H1 (cell line): Measurements from ENCODE around the gene RNF6. TPM values are rescaled to one million over a fixed set of nuclear protein-coding genes. Genes with fewer than 3 reads are reported as not detected.

Experiments used
- CTCF ChIA-PET: fragments of 300-600 bp; sonication (Branson Sonifier 250); formaldehyde crosslinking; loops from one replicate; lab custom pipeline; 2021; ENCODE audit not compliant: partially characterized antibody; lab: Charles Lee
- POLR2A ChIA-PET: fragments of 300-600 bp; sonication (Branson Sonifier 250); formaldehyde crosslinking; loops from one replicate; lab custom pipeline; 2021; ENCODE audit warnings: inconsistent platforms; ENCODE audit not compliant: partially characterized antibody; lab: Charles Lee
- DNase-seq, 2 experiments: peaks; one replicate each; pipeline versions ENCODE4 v3.0.0 to v3.0.0-alpha.2; 2010 to 2022; ENCODE audit warnings: low spot score in 2 of 2, low read depth in 1 of 2, mixed read lengths in 1 of 2
- FAIRE-seq: peaks from 2 replicates; lab custom pipeline; 2011; peaks lifted over from hg19 to GRCh38; lab: Jason Lieb, UNC
- H2AFZ ChIP-seq: 2 replicates; pipeline ENCODE4 v1.8.1; 2012; ENCODE audit warnings: low read length, inconsistent platforms
- H2AK5ac ChIP-seq: 2 replicates; pipeline ENCODE4 v1.6.1; 2013; ENCODE audit warnings: low read depth, low read length
- H2BK120ac ChIP-seq: replicated peaks from 2 replicates; pipeline ENCODE3; 2013; ENCODE audit warnings: low read depth, low read length, inconsistent platforms
- H2BK12ac ChIP-seq: 2 replicates; pipeline ENCODE4 v1.6.1; 2013; ENCODE audit warnings: low read depth, low read length
- H2BK15ac ChIP-seq: 2 replicates; pipeline ENCODE4 v1.6.1; 2013; ENCODE audit warnings: low read length
- H2BK20ac ChIP-seq: 2 replicates; pipeline ENCODE4 v1.6.1; 2013; ENCODE audit warnings: low read length
- H2BK5ac ChIP-seq: 2 replicates; pipeline ENCODE4 v1.6.1; 2013; ENCODE audit warnings: low read depth, low read length
- H3K14ac ChIP-seq: 2 replicates; pipeline ENCODE4 v1.6.1; 2013; ENCODE audit warnings: inconsistent platforms; ENCODE audit not compliant: insufficient read length
- H3K18ac ChIP-seq: 2 replicates; pipeline ENCODE4 v1.6.1; 2013; ENCODE audit warnings: low read length; ENCODE audit errors: extremely low read depth
- H3K23ac ChIP-seq: 2 replicates; pipeline ENCODE4 v1.6.1; 2013; ENCODE audit warnings: inconsistent platforms; ENCODE audit not compliant: insufficient read length
- H3K23me2 ChIP-seq: 2 replicates; pipeline ENCODE4 v1.6.1; 2013; ENCODE audit warnings: low read depth, low read length
- H3K27ac ChIP-seq: 2 replicates; pipeline ENCODE4 v1.6.1; 2011; ENCODE audit warnings: low read depth, low read length, inconsistent platforms
- H3K27me3 ChIP-seq, 4 experiments: replicated peaks in 1 of 4; 1 replicate in 1 of 4; 2 replicates in 3 of 4; pipeline versions ENCODE4 v1.6.1 to v1.8.1; 2011 to 2013; ENCODE audit warnings: low read length in 3 of 4, mild to moderate bottlenecking in 3 of 4, inconsistent platforms in 2 of 4, mixed read lengths in 2 of 4, moderate library complexity in 1 of 4; ENCODE audit not compliant: control insufficient read depth in 3 of 4, insufficient read depth in 3 of 4; ENCODE audit errors: extremely low read depth in 1 of 4
- H3K36me3 ChIP-seq, 4 experiments: 2 replicates each; pipeline versions ENCODE4 v1.6.1 to v1.8.1; 2011 to 2013; ENCODE audit warnings: mild to moderate bottlenecking in 4 of 4, low read length in 3 of 4, moderate library complexity in 2 of 4, control low read depth in 1 of 4, inconsistent platforms in 1 of 4; ENCODE audit not compliant: insufficient read depth in 4 of 4, control insufficient read depth in 2 of 4
- H3K4ac ChIP-seq: replicated peaks from 2 replicates; pipeline ENCODE3; 2013; ENCODE audit warnings: low read length, low read depth, mixed read lengths, inconsistent platforms; ENCODE audit not compliant: insufficient read length
- H3K4me1 ChIP-seq, 4 experiments: replicated peaks in 1 of 4; 1 replicate in 1 of 4; 2 replicates in 3 of 4; pipeline versions ENCODE4 v1.6.1 to v1.8.1; 2011 to 2013; ENCODE audit warnings: low read length in 3 of 4, inconsistent platforms in 2 of 4, mixed read lengths in 1 of 4; ENCODE audit not compliant: insufficient read depth in 4 of 4, control insufficient read depth in 3 of 4
- H3K4me2 ChIP-seq, 2 experiments: 2 replicates each; pipeline versions ENCODE4 v1.6.1 to v1.8.1; 2011 to 2013; ENCODE audit warnings: low read depth in 2 of 2, low read length in 2 of 2, control low read depth in 1 of 2, inconsistent platforms in 1 of 2, mild to moderate bottlenecking in 1 of 2; ENCODE audit not compliant: insufficient read depth in 1 of 2
- H3K4me3 ChIP-seq, 4 experiments: fragments of 200-600, 300-600 bp in 1 of 4; sonication (generic), shearing (Covaris generic), sonication (Bioruptor Twin) in 1 of 4; 2 replicates each; pipeline versions ENCODE4 v1.5.1 to v1.8.1; 2011 to 2016; ENCODE audit warnings: low read length in 4 of 4, low read depth in 3 of 4, control low read depth in 2 of 4, inconsistent platforms in 2 of 4, mild to moderate bottlenecking in 2 of 4, mixed read lengths in 1 of 4, moderate library complexity in 1 of 4; ENCODE audit not compliant: insufficient read depth in 2 of 4; ENCODE audit errors: extremely low read depth in 1 of 4
- H3K56ac ChIP-seq: replicated peaks from 2 replicates; pipeline ENCODE3; 2013; ENCODE audit warnings: low read depth, mild to moderate bottlenecking, mixed read lengths, low read length, inconsistent platforms; ENCODE audit not compliant: insufficient read length
- H3K79me1 ChIP-seq: 2 replicates; pipeline ENCODE4 v1.6.1; 2013; ENCODE audit warnings: low read depth, low read length, control low read depth
- H3K79me2 ChIP-seq, 2 experiments: 2 replicates each; pipeline versions ENCODE4 v1.6.1 to v1.8.1; 2012 to 2013; ENCODE audit warnings: low read length in 2 of 2, mild to moderate bottlenecking in 2 of 2, inconsistent platforms in 1 of 2; ENCODE audit not compliant: insufficient read depth in 2 of 2, control insufficient read depth in 1 of 2
- H3K9ac ChIP-seq, 4 experiments: replicated peaks in 1 of 4; 1 replicate in 1 of 4; 2 replicates in 3 of 4; pipeline versions ENCODE4 v1.6.1 to v1.8.1; 2011 to 2013; ENCODE audit warnings: low read depth in 3 of 4, low read length in 3 of 4, control low read depth in 2 of 4, mild to moderate bottlenecking in 2 of 4, moderate library complexity in 2 of 4, inconsistent platforms in 1 of 4; ENCODE audit errors: extremely low read depth in 1 of 4
- H3K9me3 ChIP-seq, 2 experiments: 2 replicates each; pipeline versions ENCODE4 v1.6.1 to v1.8.1; 2012 to 2013; ENCODE audit warnings: mild to moderate bottlenecking in 2 of 2, moderate library complexity in 2 of 2, control low read depth in 1 of 2, inconsistent platforms in 1 of 2, low read depth in 1 of 2, low read length in 1 of 2, mixed read lengths in 1 of 2; ENCODE audit not compliant: insufficient read depth in 2 of 2
- H4K20me1 ChIP-seq, 2 experiments: replicated peaks in 1 of 2; 2 replicates each; pipeline versions ENCODE3 to v1.8.1; 2011 to 2013; ENCODE audit warnings: inconsistent platforms in 2 of 2, low read length in 2 of 2, mild to moderate bottlenecking in 1 of 2; ENCODE audit not compliant: insufficient read depth in 2 of 2, control insufficient read depth in 1 of 2
- H4K5ac ChIP-seq: 2 replicates; pipeline ENCODE4 v1.6.1; 2013; ENCODE audit warnings: low read length, low read depth, mixed read lengths, inconsistent platforms; ENCODE audit not compliant: insufficient read length
- H4K8ac ChIP-seq: 2 replicates; pipeline ENCODE4 v1.8.0; 2013; ENCODE audit warnings: mild to moderate bottlenecking, moderate library complexity, low read length, inconsistent platforms; ENCODE audit not compliant: insufficient read depth; ENCODE audit errors: extremely low read depth
- H4K91ac ChIP-seq: replicated peaks from 2 replicates; pipeline ENCODE3; 2013; ENCODE audit warnings: low read length, mixed read lengths, inconsistent platforms; ENCODE audit not compliant: insufficient read length
- CREB1 ChIP-seq: IDR thresholded peaks from 2 replicates; pipeline ENCODE4 v1.6.1; 2012; ENCODE audit warnings: inconsistent platforms
- EZH2 ChIP-seq: fragments of 200-600 bp; sonication (generic); IDR thresholded peaks from 2 replicates; pipeline ENCODE4 v1.7.1; 2012; ENCODE audit warnings: low read depth, mild to moderate bottlenecking, moderate library complexity, low read length, inconsistent platforms; ENCODE audit not compliant: severe bottlenecking
- GTF2F1 ChIP-seq: IDR thresholded peaks from 2 replicates; pipeline ENCODE4 v1.6.1; 2012; ENCODE audit warnings: low read depth, low read length, improper control_type of control experiment, borderline replicate concordance
- HDAC6 ChIP-seq: IDR thresholded peaks from one replicate; pipeline ENCODE4 v1.7.1; 2012; ENCODE audit warnings: low read depth, mild to moderate bottlenecking, inconsistent platforms, low read length, moderate library complexity
- JUND ChIP-seq: IDR thresholded peaks from 2 replicates; pipeline ENCODE4 v1.6.1; 2011; ENCODE audit warnings: mild to moderate bottlenecking, improper control_type of control experiment, low read length
- RXRA ChIP-seq: IDR thresholded peaks from 2 replicates; pipeline ENCODE4 v1.6.1; 2011; ENCODE audit warnings: low read depth, mild to moderate bottlenecking, low read length, moderate library complexity; ENCODE audit not compliant: insufficient read depth
- TCF12 ChIP-seq: IDR thresholded peaks from 2 replicates; pipeline ENCODE4 v1.6.1; 2011; ENCODE audit warnings: low read depth, mild to moderate bottlenecking, low read length
- WGBS, 2 experiments: shearing (Covaris generic) in 1 of 2; methylation state at CpG; one replicate each; pipeline versions ENCODE4 v1.1.6 to v1.1.7; 2013 to 2015; ENCODE audit warnings: low lambda C conversion rate in 2 of 2, mixed read lengths in 2 of 2, inconsistent platforms in 1 of 2, low coverage in 1 of 2, missing lambda C conversion rate in 1 of 2; ENCODE audit not compliant: insufficient replicate concordance in 2 of 2, insufficient coverage in 1 of 2, insufficient read length in 1 of 2; ENCODE audit errors: extremely low coverage in 1 of 2, missing lambda C conversion rate in 1 of 2; 5-methylcytosine and 5-hydroxymethylcytosine counted together
- polyA plus RNA-seq, 7 experiments: library from polyadenylated mRNA; depleted of rRNA in 3 of 7; stranded (reverse) in 5 of 7; unstranded in 2 of 7; fragments of >200 nt in 5 of 7; fragments of 200-250 nt in 2 of 7; gene quantifications; 1 replicate in 5 of 7; 2 replicates in 1 of 7; 4 replicates in 1 of 7; pipeline versions ENCODE4 v1.2.1 to v1.2.3, GENCODE V29; 2011 to 2013; ENCODE audit warnings: missing spikeins in 2 of 7, mixed read lengths in 2 of 7
- total RNA-seq: library from RNA; stranded (reverse); fragmentation: NEBNext Ultra II Directional; extraction: Animal tissue kit (Norgen Biotek cat#: 25700); gene quantifications from 2 replicates; pipeline ENCODE4 v1.2.1, GENCODE V29; 2021
- TF ChIP-seq, protein P1 (sequence below): IDR thresholded peaks from 2 replicates; pipeline ENCODE4 v1.6.1; 2012; ENCODE audit warnings: inconsistent platforms
- TF ChIP-seq, protein P2 (sequence below): IDR thresholded peaks from 2 replicates; pipeline ENCODE4 v1.6.1; 2012; ENCODE audit warnings: low read length, inconsistent platforms

Gene RNF6
- total and polyA plus RNA-seq, 2 of the 8 experiments (the other 6 are each of a cell fraction or from before 2014, with no cell fraction given), result 4.0 to 13.8 TPM

- H3K79me2 ChIP-seq, result no peaks in the 10 kb centered on the region
- no peaks in the 10 kb centered on the region for H3K27me3 ChIP-seq
- H2BK20ac ChIP-seq, result no peak overlapping the region
- TF ChIP-seq JUND (no peak), RXRA (no peak), CREB1 (no peak), TCF12 (no peak), HDAC6 (no peak), EZH2 (no peak), GTF2F1 (no peak)
- TF ChIP-seq, protein P1, sequence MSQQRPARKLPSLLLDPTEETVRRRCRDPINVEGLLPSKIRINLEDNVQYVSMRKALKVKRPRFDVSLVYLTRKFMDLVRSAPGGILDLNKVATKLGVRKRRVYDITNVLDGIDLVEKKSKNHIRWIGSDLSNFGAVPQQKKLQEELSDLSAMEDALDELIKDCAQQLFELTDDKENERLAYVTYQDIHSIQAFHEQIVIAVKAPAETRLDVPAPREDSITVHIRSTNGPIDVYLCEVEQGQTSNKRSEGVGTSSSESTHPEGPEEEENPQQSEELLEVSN, result no peak
- TF ChIP-seq, protein P2, sequence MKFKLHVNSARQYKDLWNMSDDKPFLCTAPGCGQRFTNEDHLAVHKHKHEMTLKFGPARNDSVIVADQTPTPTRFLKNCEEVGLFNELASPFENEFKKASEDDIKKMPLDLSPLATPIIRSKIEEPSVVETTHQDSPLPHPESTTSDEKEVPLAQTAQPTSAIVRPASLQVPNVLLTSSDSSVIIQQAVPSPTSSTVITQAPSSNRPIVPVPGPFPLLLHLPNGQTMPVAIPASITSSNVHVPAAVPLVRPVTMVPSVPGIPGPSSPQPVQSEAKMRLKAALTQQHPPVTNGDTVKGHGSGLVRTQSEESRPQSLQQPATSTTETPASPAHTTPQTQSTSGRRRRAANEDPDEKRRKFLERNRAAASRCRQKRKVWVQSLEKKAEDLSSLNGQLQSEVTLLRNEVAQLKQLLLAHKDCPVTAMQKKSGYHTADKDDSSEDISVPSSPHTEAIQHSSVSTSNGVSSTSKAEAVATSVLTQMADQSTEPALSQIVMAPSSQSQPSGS, result no peak
- DNase-seq (no peak), FAIRE-seq (no peak)
- no peak overlapping the region for H3K4ac ChIP-seq
- H3K9me3 ChIP-seq, result no peaks in the 10 kb centered on the region
- H2BK12ac ChIP-seq, result no peak overlapping the region
- no peak overlapping the region for H3K9ac ChIP-seq
- 86% methylated on average over 1 of the region's 1 CpG; no CpG with 5 or more reads in 1 of the 2 experiments for WGBS, 2 experiments
- no peak overlapping the region for H2AFZ ChIP-seq
- H3K27ac ChIP-seq, result no peak overlapping the region
- no peak overlapping the region for H3K56ac ChIP-seq
- no peaks in the 10 kb centered on the region for H3K4me1 ChIP-seq
- no peak overlapping the region for H4K5ac ChIP-seq
- no peaks in the 10 kb centered on the region for H3K79me1 ChIP-seq
- no peaks in the 10 kb centered on the region for H3K23me2 ChIP-seq
- ChIA-PET POLR2A (no interaction called here), CTCF (interaction anchor here (1.0 to 1.8 kb wide), 2 partner anchors 27 to 28 kb away, joined by 3 to 6 read pairs; no protein-coding TSS in a partner anchor)
- no peak overlapping the region for H4K8ac ChIP-seq
- H3K4me2 ChIP-seq, result no peak overlapping the region
- no peak overlapping the region for H2AK5ac ChIP-seq
- H3K23ac ChIP-seq, result no peak overlapping the region
- no peak overlapping the region for H4K91ac ChIP-seq
- peaks cover 9 to 47% (median 30%) of the 10 kb centered on the region in 4 experiments for H3K36me3 ChIP-seq
- no peak overlapping the region for H2BK15ac ChIP-seq
- no peak overlapping the region for H3K14ac ChIP-seq
- H4K20me1 ChIP-seq, result no peaks in the 10 kb centered on the region
- no peak overlapping the region for H3K18ac ChIP-seq
- no peak overlapping the region for H2BK5ac ChIP-seq
- H2BK120ac ChIP-seq, result no peak overlapping the region
- H3K4me3 ChIP-seq, result no peak overlapping the region
Observed at GRCh38 chr13:26213345-26213744, 8.8 kb downstream of the RNF6 start.
